Stimulated activated CD8-positive, alpha-beta memory T cell treated with anti-CD3 and anti-CD28 coated beads, Interleukin-4, amount 100 ng/mL, for 48 hours (primary cell): ENCODE results near the gene TRUB2.

Experiments used
- DNase-seq: peaks from one replicate; pipeline ENCODE4 v3.0.0-alpha.2; 2020

The TRUB2 gene

DNA sequence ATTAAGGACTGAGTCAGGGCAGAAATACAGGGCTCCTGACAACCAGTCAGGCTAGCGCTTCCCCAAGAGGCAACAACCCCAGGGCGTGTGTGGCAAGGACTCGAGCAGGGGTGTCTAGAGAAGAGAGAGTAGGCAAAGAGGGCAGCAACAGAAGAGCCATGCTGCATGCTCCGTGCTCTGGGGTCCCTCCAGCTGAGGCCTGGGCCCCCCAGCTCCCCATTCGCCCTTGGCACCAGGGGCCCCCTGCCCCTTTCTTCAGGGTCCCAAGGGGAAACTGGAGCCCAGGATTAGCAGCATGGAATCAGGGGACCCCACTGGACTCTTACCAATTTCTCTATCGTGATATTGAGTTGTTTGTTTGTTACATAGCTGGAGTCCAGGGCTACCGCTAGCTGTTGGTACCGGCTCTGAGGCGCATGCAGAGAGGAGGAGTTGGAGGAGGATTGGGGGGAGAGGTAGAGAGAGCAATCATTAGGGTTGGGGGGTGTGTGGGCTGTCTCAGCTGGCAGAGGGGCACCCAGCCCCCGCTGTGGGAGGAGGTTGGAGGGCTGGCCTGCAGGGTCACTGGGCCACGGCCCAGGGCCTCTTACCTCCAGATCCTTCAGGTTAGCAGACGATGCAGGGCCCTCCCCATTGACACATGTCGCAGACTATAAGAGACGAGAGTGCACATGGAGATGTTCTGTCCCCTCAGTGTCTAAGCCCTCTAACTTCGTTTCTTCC is 55.2 kb downstream of the TRUB2 start:
- no peak for DNase-seq

DNA sequence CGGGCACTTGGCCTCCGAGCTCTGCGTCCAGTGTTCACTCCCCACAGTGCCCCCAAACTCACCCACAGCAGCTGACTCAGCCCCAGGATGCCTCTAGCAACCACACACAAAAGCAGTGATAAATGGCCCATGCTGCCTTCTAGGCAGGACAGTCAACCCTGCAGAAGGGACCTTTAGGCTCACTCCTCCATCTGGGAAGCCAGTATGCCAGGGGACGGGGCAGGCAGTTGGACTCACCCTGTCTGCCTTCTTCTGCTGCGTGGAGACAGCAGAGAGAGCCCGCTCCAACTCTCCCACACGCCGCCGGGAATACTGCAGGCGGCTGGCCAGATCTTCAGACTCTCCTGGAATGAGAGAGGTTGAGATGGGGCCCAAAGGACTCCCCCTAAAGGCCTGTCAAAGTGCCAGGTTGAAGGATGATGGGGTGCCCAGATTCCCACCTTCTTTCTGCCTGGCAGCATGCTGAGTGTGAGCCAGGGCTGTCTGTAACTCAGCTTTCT is 56.8 kb downstream of the TRUB2 start:
- no peak for DNase-seq

DNA sequence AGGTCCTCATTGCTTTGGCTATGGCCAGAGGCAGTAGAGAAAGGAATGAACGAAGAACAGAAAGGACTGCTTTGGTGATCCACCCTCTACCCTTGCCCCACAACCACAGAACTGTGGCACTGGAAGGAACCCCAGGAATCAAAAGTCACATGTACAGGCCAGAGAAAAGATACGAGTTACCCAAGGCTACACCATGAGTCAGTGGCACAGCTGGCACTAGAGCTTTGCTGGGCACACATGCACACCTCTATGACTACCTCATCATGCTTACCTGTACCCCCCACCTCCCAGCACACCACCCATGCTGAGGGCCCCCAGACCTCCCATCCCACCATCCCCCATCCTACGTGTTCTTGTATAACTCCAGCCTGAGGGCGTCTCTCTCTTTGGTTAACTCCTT is 59.6 kb downstream of the TRUB2 start:
- no peak for DNase-seq

DNA sequence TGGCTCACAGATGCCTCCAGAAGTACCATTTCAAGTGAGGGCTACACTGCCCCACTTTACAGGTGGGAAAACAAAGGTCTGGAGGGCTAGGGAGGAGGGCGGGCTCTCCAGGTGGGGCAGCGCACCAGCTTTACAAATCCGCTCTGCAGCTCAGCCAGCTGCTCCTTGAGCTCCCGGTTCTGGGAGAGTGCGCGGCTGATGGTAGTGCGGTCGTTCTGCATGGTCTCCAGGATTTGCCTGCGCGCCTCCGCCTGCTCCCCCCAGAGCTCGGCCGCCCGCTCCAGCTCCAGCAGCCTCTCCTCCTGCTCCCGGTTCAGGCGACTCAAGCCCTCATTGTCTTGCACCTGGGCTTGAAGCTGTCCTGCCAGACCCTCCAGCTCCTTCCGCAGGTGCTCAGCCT is 61.9 kb downstream of the TRUB2 start:
- DNase-seq: no peak

DNA sequence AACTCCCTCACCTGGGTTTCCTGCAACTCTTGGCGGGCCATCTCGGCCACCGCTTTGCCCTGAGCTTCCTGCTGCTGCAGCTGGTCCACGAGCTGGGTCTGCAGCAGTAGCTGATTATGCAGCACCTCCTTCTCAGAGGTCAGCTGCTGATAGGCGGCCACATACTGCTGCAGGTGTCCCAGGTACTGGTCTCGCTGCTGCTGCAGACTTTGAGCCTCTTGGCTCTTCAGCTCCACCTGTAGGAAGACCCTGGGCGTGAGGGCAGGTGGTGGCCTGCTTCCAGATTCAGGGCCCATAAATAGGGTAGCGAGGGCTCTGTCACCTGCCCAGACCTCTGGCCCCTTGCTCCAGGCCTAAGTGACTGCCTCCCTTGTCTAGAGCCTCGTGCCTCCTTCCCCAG is 63.1 kb downstream of the TRUB2 start:
- no peak for DNase-seq

DNA sequence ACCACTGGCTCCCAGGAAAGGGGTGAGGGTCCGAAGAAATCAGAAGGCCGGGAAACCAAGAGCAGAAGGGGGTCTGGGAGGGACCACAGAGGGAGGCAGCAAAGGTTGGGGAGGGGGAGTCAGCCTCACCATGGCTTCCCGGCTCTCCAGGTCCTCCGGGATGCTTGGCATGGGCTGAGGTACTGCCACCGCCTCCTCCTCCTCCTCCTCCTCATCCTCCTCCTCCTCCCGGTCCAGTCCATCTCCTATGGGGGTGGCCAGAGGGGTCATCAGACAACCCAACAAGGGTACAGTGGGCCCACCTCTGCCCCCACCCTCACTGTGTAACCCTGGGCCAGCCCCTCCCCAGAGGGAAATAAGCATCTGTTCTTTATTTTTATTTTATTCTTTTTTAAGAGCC is 63.9 kb downstream of the TRUB2 start:
- DNase-seq: no peak

DNA sequence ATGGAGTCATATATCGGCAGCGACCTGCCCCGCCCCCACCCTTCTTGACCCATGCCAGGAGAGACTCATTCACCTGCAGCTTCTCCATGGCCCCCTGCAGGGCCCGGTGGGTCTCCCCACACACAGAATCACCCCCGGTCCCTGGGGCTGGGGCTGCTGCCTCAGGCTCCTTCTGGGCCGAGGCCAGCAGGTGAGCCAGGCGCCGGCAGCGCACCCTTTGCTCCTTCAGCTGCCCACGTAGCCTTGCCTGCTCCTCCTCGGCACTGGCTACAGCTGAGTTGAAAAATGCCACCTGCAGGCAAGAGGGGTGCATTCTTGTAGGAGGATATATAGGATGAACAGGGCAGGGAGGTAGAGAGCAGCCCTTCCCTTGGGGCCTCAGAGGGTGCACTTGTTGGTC is 64.3 kb downstream of the TRUB2 start:
- no peak for DNase-seq

DNA sequence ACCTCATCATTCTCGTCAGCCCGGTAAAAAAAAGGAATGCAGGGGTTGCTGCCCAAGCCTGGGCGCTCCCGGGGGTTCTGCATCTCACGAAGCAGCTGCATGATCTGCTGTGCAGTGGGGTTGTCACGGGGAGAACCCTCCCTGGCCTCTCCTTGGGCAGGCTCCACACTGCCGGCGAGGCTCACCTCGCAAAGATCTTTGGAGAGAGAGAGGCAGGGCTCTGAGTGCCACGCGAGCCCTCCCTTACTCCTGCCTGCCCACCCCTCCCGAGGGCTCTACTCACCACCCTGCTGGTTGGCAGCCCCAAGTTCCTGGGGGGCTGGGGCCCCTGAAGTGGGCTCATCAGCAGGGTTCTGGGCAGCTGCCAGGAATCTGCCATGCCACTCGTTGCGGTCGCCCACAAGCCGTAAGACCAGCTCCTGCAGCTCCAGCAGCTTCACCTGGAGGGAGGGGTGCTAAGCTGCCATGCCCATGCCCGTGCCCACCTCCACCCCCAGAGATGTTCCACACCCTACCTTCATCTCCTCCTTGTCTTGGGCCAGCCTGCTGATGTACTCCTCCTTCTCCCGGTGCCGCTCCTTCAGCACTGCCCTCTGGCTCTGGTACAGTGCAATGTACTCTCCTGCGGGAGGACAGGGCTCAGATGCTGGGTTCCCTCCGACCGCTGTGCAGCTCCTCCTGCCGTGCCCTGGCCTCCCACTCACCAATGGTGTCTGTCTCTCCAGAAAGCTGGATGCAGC is 65.0 kb downstream of the TRUB2 start:
- no peak for DNase-seq
